Ramos (cell line): ENCODE measurements around the gene VPS26C.

Experiments used
- in situ Hi-C: fragments of 300-500 bp; cut with MboI; formaldehyde crosslinking; loops from one replicate; pipeline ENCODE4 v1.14.3; 2022; ENCODE audit warnings: low sequenced_read_pairs; ENCODE audit not compliant: unreplicated experiment

VPS26C gene

GRCh38 chr21:37266515-37267221, 466 bp downstream of the VPS26C start:
- in situ Hi-C loops, result no loop called here

- in situ Hi-C loops, result no loop called here
These were observed 2.3 kb downstream of the VPS26C start for GRCh38 chr21:37264808-37265207.

GRCh38 chr21:37263827-37264600, 3.1 kb downstream of the VPS26C start:
- in situ Hi-C loops, result no loop called here

- in situ Hi-C loops, result no loop called here
These were observed 7.7 kb downstream of the VPS26C start for GRCh38 chr21:37259426-37259825.

- in situ Hi-C loops, result no loop called here
These were observed 8.9 kb downstream of the VPS26C start for GRCh38 chr21:37257967-37258877.

- in situ Hi-C loops, result no loop called here
These were observed 9.6 kb downstream of the VPS26C start for GRCh38 chr21:37257511-37257966.

GRCh38 chr21:37253991-37254390, 13.1 kb downstream of the VPS26C start:
- in situ Hi-C loops, result no loop called here

GRCh38 chr21:37251294-37251634, 15.9 kb downstream of the VPS26C start:
- in situ Hi-C loops, result no loop called here

GRCh38 chr21:37249112-37249904, 17.8 kb downstream of the VPS26C start:
- in situ Hi-C loops, result no loop called here

- in situ Hi-C loops, result no loop called here
These were observed 18.8 kb downstream of the VPS26C start for GRCh38 chr21:37248298-37248697.

GRCh38 chr21:37245151-37245550, 22.0 kb downstream of the VPS26C start:
- in situ Hi-C loops, result no loop called here

GRCh38 chr21:37244501-37245095, 22.5 kb downstream of the VPS26C start:
- in situ Hi-C loops, result no loop called here

GRCh38 chr21:37243961-37244360, 23.2 kb downstream of the VPS26C start:
- in situ Hi-C loops, result no loop called here

GRCh38 chr21:37241426-37241825, 25.7 kb downstream of the VPS26C start:
- in situ Hi-C loops, result no loop called here

- in situ Hi-C loops, result no loop called here
These were observed 26.2 kb downstream of the VPS26C start for GRCh38 chr21:37240978-37241377.

GRCh38 chr21:37237764-37238163, 29.4 kb downstream of the VPS26C start:
- in situ Hi-C loops, result no loop called here

GRCh38 chr21:37237346-37237745, 29.8 kb downstream of the VPS26C start:
- in situ Hi-C loops, result no loop called here

GRCh38 chr21:37233551-37234146, 33.5 kb downstream of the VPS26C start:
- in situ Hi-C loops, result no loop called here
